Activated CD4-positive, alpha-beta T cell treated with anti-CD3 and anti-CD28 coated beads, Interleukin-2, amount 50 U/mL, for 1 hour (primary cell): ENCODE data around the gene F11R.
"Not testable (repeated sequence)": the region's sequence is repeated elsewhere in the genome, so short reads cannot be mapped to it uniquely, and the experiment has no call there.

Experiments used
- DNase-seq: peaks from one replicate; pipeline ENCODE4 v3.0.0-alpha.2; 2020

The F11R gene

GRCh38 chr1:160961419-160961818 lies 59.5 kb downstream of the F11R start:
- DNase-seq = no peak

- DNase-seq = no peak
Observed at GRCh38 chr1:160956966-160957365, 64.0 kb downstream of the F11R start.

GRCh38 chr1:160954158-160955104 lies 66.5 kb downstream of the F11R start, which contains the start of gene ITLN2:
Gene ITLN2, minus strand, starts transcription at chr1:160954809. Its CDS starts 68 bp downstream, at chr1:160954741.
- DNase-seq = peak; percentile 39

GRCh38 chr1:160953030-160953429 lies 67.9 kb downstream of the F11R start:
- DNase-seq = no peak

- no peak for DNase-seq
Observed at GRCh38 chr1:160952129-160952510, 68.8 kb downstream of the F11R start.

GRCh38 chr1:160951443-160952128 lies 69.4 kb downstream of the F11R start:
- peak; percentile 73 for DNase-seq

GRCh38 chr1:160950657-160951056 lies 70.3 kb downstream of the F11R start:
- DNase-seq = no peak

- no peak for DNase-seq
Observed at GRCh38 chr1:160949881-160950280, 71.1 kb downstream of the F11R start.

GRCh38 chr1:160949216-160949880 lies 71.6 kb downstream of the F11R start:
- not testable (repeated sequence) for DNase-seq

GRCh38 chr1:160947174-160947759 lies 73.7 kb downstream of the F11R start:
- not testable (repeated sequence) for DNase-seq

- not testable (repeated sequence) for DNase-seq
Observed at GRCh38 chr1:160945881-160946280, 75.1 kb downstream of the F11R start.
